ENCODE measurements around the gene CYP2B6. TPM values are rescaled to one million over a fixed set of nuclear protein-coding genes. Genes with fewer than 3 reads are reported as not detected.
"Not testable (repeated sequence)": the region's sequence is repeated elsewhere in the genome, so short reads cannot be mapped to it uniquely, and the experiment has no call there.

Gene CYP2B6
- total RNA-seq, 1 donor from 2014 or later = not detected

DNA sequence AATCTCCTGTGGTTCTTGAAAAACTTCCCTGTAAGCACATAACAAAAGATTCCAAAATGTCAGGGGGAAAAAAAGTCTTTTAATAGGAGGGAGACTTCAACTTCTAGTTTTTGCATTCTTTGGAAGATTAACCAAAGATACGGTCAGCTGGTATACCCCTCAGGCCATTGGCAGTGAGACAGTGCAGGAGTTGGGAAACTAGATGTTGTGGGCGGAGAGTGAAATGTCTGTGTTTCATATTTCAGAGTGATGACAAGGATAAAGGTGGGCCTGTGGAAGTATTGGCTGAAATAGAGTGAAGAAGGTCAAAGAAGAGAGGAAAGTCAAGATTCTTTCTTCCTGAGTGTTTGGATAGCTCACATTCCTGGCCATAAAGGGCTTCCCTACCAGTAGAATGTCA is 40.8 kb downstream of the CYP2B6 start:
- DNase-seq = no peak

DNA sequence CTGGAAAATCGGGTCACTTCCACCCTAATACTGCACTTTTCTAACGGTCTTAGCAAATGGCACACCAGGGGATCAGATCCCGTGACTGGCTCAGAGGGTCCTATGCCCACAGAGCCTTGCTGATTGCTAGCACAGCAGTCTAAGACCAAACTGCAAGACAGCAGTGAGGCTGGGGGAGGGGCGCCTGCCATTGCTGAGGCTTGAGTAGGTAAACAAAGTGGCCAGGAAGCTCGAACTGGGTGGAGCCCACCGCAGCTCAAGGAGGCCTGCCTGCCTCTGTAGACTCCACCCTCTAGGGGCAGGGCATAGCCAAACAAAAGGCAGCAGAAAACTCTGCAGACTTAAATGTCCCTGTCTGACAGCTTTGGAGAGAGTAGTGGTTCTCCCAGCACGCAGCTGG is 42.2 kb downstream of the CYP2B6 start:
- not testable (repeated sequence) for DNase-seq

DNA sequence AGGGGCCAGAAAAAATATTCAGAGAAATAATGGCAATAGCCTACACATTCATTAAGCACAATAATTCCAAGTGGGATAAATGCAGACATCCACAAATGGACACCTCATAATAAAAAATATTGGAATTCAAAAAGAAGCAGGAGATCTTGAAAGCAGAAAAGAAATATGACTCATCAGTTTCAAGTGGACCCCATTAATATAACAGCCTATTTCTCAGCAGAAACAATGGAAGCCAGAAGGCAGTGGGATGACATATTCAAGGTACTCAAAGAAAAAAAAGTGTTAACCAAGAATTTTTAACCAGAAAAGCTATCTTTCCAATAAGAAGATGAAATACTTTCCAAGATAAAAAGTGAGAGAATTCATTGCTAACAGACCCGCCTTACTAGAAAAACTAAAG is 48.7 kb downstream of the CYP2B6 start:
- no peak for DNase-seq

DNA sequence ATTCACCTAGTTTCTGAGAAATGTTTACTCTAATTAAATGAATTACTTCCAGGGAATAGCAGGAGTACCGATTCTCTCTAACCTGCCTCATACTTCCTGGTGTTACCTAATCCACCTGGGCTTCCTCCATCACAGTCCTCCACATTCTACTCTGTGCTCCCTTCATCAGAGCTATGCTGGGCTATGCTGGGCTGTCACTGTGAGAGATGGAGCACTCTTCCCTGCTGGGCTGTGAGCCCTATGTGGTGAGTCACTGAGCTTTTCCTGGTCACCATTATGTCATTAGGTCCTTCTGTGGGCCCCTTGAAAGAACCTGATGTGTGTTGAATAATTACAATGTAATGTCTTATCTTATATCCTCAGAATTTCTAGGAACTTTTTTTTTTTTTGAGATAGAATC is 54.0 kb downstream of the CYP2B6 start:
- DNase-seq = not testable (repeated sequence)

DNA sequence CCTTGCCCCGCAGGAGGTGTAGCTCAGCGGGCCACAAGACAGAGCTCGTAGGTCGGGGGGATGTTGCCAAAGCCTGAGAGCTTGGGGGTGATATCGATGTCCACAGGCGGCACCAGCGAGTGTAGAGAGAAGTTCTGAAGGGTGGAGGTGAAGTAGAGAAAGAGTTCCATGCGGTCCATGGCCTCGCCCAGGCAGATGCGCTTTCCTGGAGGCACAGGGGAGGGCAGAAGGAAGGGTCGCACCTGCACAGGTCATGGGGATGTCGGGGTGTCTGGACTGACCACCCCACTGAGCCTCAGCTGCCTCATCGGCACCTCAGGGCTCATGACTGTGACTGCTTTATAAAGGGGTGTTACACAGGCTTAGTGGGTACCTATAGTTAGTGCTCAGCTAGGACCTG is 59.3 kb downstream of the CYP2B6 start:
- no peak for DNase-seq

DNA sequence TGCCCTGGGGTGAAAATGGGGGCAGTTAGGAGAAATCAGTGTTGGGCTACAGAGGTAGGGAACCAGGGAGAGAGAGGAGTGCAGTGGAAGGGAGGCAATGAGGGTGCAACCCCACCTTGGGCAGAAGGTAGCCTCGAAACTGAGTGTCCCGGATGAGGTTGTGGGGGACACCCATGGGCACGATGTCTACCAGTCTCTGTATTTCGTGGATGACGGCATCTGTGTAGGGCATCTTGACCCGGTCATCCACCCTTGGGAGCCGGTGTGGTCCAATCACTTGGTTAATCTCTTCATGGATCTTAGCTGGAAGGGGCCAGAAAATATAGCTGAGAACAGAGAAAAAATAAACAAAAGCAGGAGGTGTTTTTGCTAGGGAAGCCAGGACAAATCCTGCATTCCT is 61.1 kb downstream of the CYP2B6 start:
- DNase-seq = not testable (repeated sequence)

DNA sequence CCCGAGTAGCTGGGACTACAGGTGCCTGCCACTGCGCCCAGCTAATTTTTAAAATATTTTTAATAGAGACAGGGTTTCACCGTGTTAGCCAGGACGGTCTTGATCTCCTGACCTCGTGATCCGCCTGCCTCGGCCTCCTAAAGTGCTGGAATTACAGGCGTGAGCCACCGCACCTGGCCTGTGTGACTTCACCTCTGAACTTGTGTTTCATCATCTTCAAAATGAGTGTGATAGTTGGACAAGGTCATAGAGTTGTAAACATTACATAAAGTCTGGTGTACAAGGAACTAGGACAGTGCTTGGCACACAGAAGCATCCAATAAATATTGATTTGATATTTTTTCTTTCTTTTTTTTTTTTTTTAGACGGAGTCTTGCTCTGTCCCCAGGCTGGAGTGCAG is 62.2 kb downstream of the CYP2B6 start:
- DNase-seq = not testable (repeated sequence)

DNA sequence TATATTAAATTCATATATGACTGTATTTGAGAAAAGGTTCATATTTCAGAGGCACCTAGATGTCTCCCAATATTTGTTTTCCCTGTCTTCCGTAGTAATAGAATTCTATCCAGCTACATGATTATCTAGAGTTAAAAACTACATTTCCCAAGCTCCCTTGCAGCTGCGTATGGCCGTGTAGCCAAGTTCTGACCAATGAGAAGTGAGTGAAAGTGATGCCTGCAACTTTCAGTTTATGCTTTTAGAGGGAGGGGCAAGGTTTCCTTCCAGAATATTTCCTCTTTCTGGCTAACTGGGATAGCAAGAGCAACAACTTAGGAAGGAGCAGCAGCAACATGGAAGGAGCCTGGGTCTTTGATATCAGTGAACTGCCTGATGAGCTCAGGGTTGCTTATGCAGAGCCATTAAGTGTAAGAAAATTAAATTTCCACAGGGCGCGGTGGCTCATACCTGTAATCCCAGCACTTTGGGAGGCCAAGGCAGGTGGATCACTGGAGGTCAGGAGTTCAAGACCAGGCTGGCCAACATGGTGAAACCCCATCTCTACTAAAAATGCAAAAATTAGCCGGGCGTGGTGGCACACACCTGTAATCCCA is 74.0 kb downstream of the CYP2B6 start:
- DNase-seq = peak; percentile 47

Other genes with a start within 250 kb of the CYP2B6 start
- 1.0 and 2.0 TPM in 2 replicates for gene ACTMAP, start 240.8 kb upstream of the CYP2B6 start, total RNA-seq
- 22.1 and 45.8 TPM in 2 replicates for gene SNRPA, start 240.1 kb upstream of the CYP2B6 start, total RNA-seq
- 0.68 TPM in 1 of 2 replicates, not detected in the other for gene MIA, start 215.8 kb upstream of the CYP2B6 start, total RNA-seq
- 15.6 and 21.3 TPM in 2 replicates for gene RAB4B, start 213.0 kb upstream of the CYP2B6 start, total RNA-seq
- gene EGLN2, start 192.1 kb upstream of the CYP2B6 start, total RNA-seq = 159 and 197 TPM in 2 replicates
- not detected in 2 replicates for gene CYP2A6, start 140.8 kb upstream of the CYP2B6 start, total RNA-seq
- not detected in 2 replicates for gene CYP2A7, start 109.1 kb upstream of the CYP2B6 start, total RNA-seq
- gene CYP2A13, start 97.2 kb downstream of the CYP2B6 start, total RNA-seq = not detected in 2 replicates
- not detected in 2 replicates for gene CYP2F1, start 123.2 kb downstream of the CYP2B6 start, total RNA-seq
- 0.68 and 0.88 TPM in 2 replicates for gene CYP2S1, start 201.9 kb downstream of the CYP2B6 start, total RNA-seq
- gene AXL, start 227.9 kb downstream of the CYP2B6 start, total RNA-seq = 11.2 and 90.9 TPM in 2 replicates

All from dermis blood vessel endothelial cell (primary cell).